ENCODE results near the gene ARHGAP24.

GRCh38 chr4:85842540-85842939, 367.6 kb downstream of the ARHGAP24 start:
- TF ChIP-seq CTCF (IDR thresholded peaks at IDR 0.05; ENCODE audit: low read length) (no peak), EZH2phosphoT487 (IDR thresholded peaks at IDR 0.05; ENCODE audit: low read length) (no peak)

Measured in MM.1S (cell line).